MM.1S (cell line): ENCODE measurements around the gene APBB1IP.

ENCODE experiments used
- DNase-seq: peaks from one replicate; pipeline ENCODE4 v3.0.0-alpha.2; 2015
- H2AFZ ChIP-seq: fragments of 300-600 bp; sonication (generic); 2 replicates; pipeline ENCODE4 v1.6.0; 2016; ENCODE audit warnings: antibody characterized with exemption, low read length
- H3F3A ChIP-seq: fragments of 300-600 bp; sonication (generic); 2 replicates; pipeline ENCODE4 v1.6.1; 2016; ENCODE audit warnings: mild to moderate bottlenecking, antibody characterized with exemption, low read length, moderate library complexity, mixed read lengths; ENCODE audit not compliant: insufficient read depth
- H3K27ac ChIP-seq: fragments of 300-600 bp; sonication (generic); 2 replicates; pipeline ENCODE4 v1.5.1; 2016; ENCODE audit warnings: mild to moderate bottlenecking, low read length
- H3K27me3 ChIP-seq: fragments of 300-600 bp; sonication (generic); replicated peaks from 2 replicates; pipeline ENCODE4 v1.6.0; 2016; ENCODE audit warnings: low read length; ENCODE audit not compliant: insufficient read depth
- H3K36me3 ChIP-seq: fragments of 300-600 bp; sonication (generic); replicated peaks from 2 replicates; pipeline ENCODE4 v1.6.1; 2016; ENCODE audit warnings: mild to moderate bottlenecking, low read length, mixed read lengths; ENCODE audit not compliant: insufficient read depth
- H3K4me1 ChIP-seq: fragments of 300-600 bp; sonication (generic); 2 replicates; pipeline ENCODE4 v1.6.1; 2016; ENCODE audit warnings: low read length, mixed read lengths
- H3K4me2 ChIP-seq: fragments of 300-600 bp; sonication (generic); 2 replicates; pipeline ENCODE4 v1.6.0; 2016; ENCODE audit warnings: low read depth, low read length
- H3K4me3 ChIP-seq: fragments of 300-600 bp; sonication (generic); 2 replicates; pipeline ENCODE4 v1.5.1; 2016; ENCODE audit warnings: low read length, mixed read lengths
- H3K79me2 ChIP-seq: fragments of 300-600 bp; sonication (generic); 2 replicates; pipeline ENCODE4 v1.6.1; 2016; ENCODE audit warnings: mixed run types, low read length, mixed read lengths
- H3K9ac ChIP-seq: fragments of 300-600 bp; sonication (generic); 2 replicates; pipeline ENCODE4 v1.6.1; 2016; ENCODE audit warnings: low read length, mixed read lengths
- H3K9me2 ChIP-seq: fragments of 300-600 bp; sonication (generic); replicated peaks from 2 replicates; pipeline ENCODE4 v1.6.1; 2016; ENCODE audit warnings: mild to moderate bottlenecking, low read length, mixed read lengths; ENCODE audit not compliant: insufficient read depth
- H3K9me3 ChIP-seq: fragments of 300-600 bp; sonication (generic); replicated peaks from 2 replicates; pipeline ENCODE4 v1.6.1; 2016; ENCODE audit warnings: mild to moderate bottlenecking, low read length, mixed read lengths; ENCODE audit not compliant: insufficient read depth
- H4K20me1 ChIP-seq: fragments of 300-600 bp; sonication (generic); 2 replicates; pipeline ENCODE4 v1.6.1; 2016; ENCODE audit warnings: mild to moderate bottlenecking, low read length, moderate library complexity, mixed read lengths; ENCODE audit not compliant: insufficient read depth
- EZH2 ChIP-seq: fragments of 300-600 bp; sonication (generic); optimal IDR thresholded peaks from 2 replicates; pipeline ENCODE3; 2017; ENCODE audit warnings: low read depth, mild to moderate bottlenecking, antibody characterized with exemption, low read length, mixed read lengths
- EZH2phosphoT487 ChIP-seq: fragments of 300-600 bp; sonication (generic); IDR thresholded peaks from 2 replicates; pipeline ENCODE4 v1.6.1; 2018; ENCODE audit warnings: antibody characterized with exemption, low read length
- TF ChIP-seq, protein P1 (sequence below): fragments of 300-600 bp; sonication (generic); IDR thresholded peaks from 2 replicates; pipeline ENCODE4 v1.5.1; 2016; ENCODE audit warnings: antibody characterized with exemption, low read length, mixed read lengths

APBB1IP gene

GRCh38 chr10:26534384-26534783 is 96.2 kb downstream of the APBB1IP start:
- H2AFZ ChIP-seq: no peak overlapping the region
- H3K9me3 ChIP-seq: no peaks in the 10 kb centered on the region
- DNase-seq: no peak
- no peaks in the 10 kb centered on the region for H3K9me2 ChIP-seq
- no peaks in the 10 kb centered on the region for H3K79me2 ChIP-seq
- no peaks in the 10 kb centered on the region for H3K27me3 ChIP-seq
- H4K20me1 ChIP-seq: no peaks in the 10 kb centered on the region
- H3K36me3 ChIP-seq: no peaks in the 10 kb centered on the region
- H3K27ac ChIP-seq: no peak overlapping the region
- no peaks in the 10 kb centered on the region for H3K4me1 ChIP-seq
- no peaks in the 10 kb centered on the region for H3F3A ChIP-seq
- no peak overlapping the region for H3K4me3 ChIP-seq
- H3K9ac ChIP-seq: no peak overlapping the region
- TF ChIP-seq EZH2phosphoT487 (no peak), EZH2 (no peak)
- TF ChIP-seq, protein P1, sequence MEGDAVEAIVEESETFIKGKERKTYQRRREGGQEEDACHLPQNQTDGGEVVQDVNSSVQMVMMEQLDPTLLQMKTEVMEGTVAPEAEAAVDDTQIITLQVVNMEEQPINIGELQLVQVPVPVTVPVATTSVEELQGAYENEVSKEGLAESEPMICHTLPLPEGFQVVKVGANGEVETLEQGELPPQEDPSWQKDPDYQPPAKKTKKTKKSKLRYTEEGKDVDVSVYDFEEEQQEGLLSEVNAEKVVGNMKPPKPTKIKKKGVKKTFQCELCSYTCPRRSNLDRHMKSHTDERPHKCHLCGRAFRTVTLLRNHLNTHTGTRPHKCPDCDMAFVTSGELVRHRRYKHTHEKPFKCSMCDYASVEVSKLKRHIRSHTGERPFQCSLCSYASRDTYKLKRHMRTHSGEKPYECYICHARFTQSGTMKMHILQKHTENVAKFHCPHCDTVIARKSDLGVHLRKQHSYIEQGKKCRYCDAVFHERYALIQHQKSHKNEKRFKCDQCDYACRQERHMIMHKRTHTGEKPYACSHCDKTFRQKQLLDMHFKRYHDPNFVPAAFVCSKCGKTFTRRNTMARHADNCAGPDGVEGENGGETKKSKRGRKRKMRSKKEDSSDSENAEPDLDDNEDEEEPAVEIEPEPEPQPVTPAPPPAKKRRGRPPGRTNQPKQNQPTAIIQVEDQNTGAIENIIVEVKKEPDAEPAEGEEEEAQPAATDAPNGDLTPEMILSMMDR: no peak
- no peak overlapping the region for H3K4me2 ChIP-seq

- H3K36me3 ChIP-seq: no peaks in the 10 kb centered on the region
- no peaks in the 10 kb centered on the region for H3K4me1 ChIP-seq
- H3K9me3 ChIP-seq: no peaks in the 10 kb centered on the region
- no peaks in the 10 kb centered on the region for H3K27me3 ChIP-seq
- H4K20me1 ChIP-seq: no peaks in the 10 kb centered on the region
- H3K27ac ChIP-seq: no peak overlapping the region
- no peak overlapping the region for H3K4me2 ChIP-seq
- TF ChIP-seq, protein P1: no peak
- no peak for TF ChIP-seq EZH2phosphoT487
- TF ChIP-seq EZH2: no peak
- H3K9me2 ChIP-seq: no peaks in the 10 kb centered on the region
- no peak for DNase-seq
- H2AFZ ChIP-seq: no peak overlapping the region
- H3K79me2 ChIP-seq: no peaks in the 10 kb centered on the region
- H3K4me3 ChIP-seq: no peak overlapping the region
- no peaks in the 10 kb centered on the region for H3F3A ChIP-seq
- H3K9ac ChIP-seq: no peak overlapping the region
These were observed 102.5 kb downstream of the APBB1IP start for GRCh38 chr10:26540601-26541000.

GRCh38 chr10:26543567-26544306 is 105.6 kb downstream of the APBB1IP start:
- H3K27ac ChIP-seq: no peak overlapping the region
- H3K9ac ChIP-seq: no peak overlapping the region
- no peaks in the 10 kb centered on the region for H3F3A ChIP-seq
- H3K36me3 ChIP-seq: no peaks in the 10 kb centered on the region
- no peak overlapping the region for H3K4me3 ChIP-seq
- no peak for DNase-seq
- H3K9me3 ChIP-seq: no peaks in the 10 kb centered on the region
- no peak for TF ChIP-seq EZH2
- no peak overlapping the region for H2AFZ ChIP-seq
- H3K27me3 ChIP-seq: no peaks in the 10 kb centered on the region
- no peak overlapping the region for H3K4me2 ChIP-seq
- no peaks in the 10 kb centered on the region for H3K79me2 ChIP-seq
- no peaks in the 10 kb centered on the region for H3K4me1 ChIP-seq
- H4K20me1 ChIP-seq: no peaks in the 10 kb centered on the region
- H3K9me2 ChIP-seq: no peaks in the 10 kb centered on the region

- Histone ChIP-seq H4K20me1 (no peaks in the 10 kb centered on the region), H3K27ac (no peak overlapping the region), H3K9me3 (no peaks in the 10 kb centered on the region), H3K9ac (no peak overlapping the region), H3K4me3 (no peak overlapping the region), H3K9me2 (no peaks in the 10 kb centered on the region), H3K4me1 (no peaks in the 10 kb centered on the region), H3F3A (no peaks in the 10 kb centered on the region), H3K27me3 (no peaks in the 10 kb centered on the region), H2AFZ (no peak overlapping the region), H3K4me2 (no peak overlapping the region), H3K79me2 (no peaks in the 10 kb centered on the region), H3K36me3 (no peaks in the 10 kb centered on the region)
- TF ChIP-seq, protein P1: no peak
- TF ChIP-seq EZH2phosphoT487 (no peak), EZH2 (no peak)
- DNase-seq: no peak
These were observed 106.8 kb downstream of the APBB1IP start for GRCh38 chr10:26544932-26545331.
